GM23338 (cell line): Measurements from ENCODE around the gene TMEM94. TPM values are rescaled to one million over a fixed set of nuclear protein-coding genes. Genes with fewer than 3 reads are reported as not detected.

ENCODE experiments used
- ATAC-seq: fragments of 200-7000 bp; cut with Tn5 transposase; 3 replicates; pipeline ENCODE4 v1.9.1; 2020
- DNase-seq: peaks from one replicate; pipeline ENCODE4 v3.0.0-alpha.2; 2015; ENCODE audit warnings: low spot score
- H2AFZ ChIP-seq: fragments of 200-600 bp; sonication (generic); 2 replicates; pipeline ENCODE4 v1.8.0; 2016; ENCODE audit warnings: antibody characterized with exemption, mild to moderate bottlenecking, moderate library complexity
- H3F3A ChIP-seq: fragments of 200-600 bp; sonication (generic); replicated peaks from 2 replicates; pipeline ENCODE4 v1.8.0; 2017; ENCODE audit warnings: antibody characterized with exemption, mixed run types, low read depth
- H3K27ac ChIP-seq: fragments of 200-600 bp; sonication (generic); 2 replicates; pipeline ENCODE4 v1.6.1; 2016; ENCODE audit warnings: low read depth
- H3K27me3 ChIP-seq: fragments of 200-600 bp; sonication (generic); 2 replicates; pipeline ENCODE4 v1.8.0; 2016; ENCODE audit warnings: mild to moderate bottlenecking, mixed run types, moderate library complexity; ENCODE audit not compliant: insufficient read depth
- H3K36me3 ChIP-seq: fragments of 200-600 bp; sonication (generic); 2 replicates; pipeline ENCODE4 v1.8.0; 2016; ENCODE audit warnings: mild to moderate bottlenecking; ENCODE audit not compliant: insufficient read depth
- H3K4me1 ChIP-seq: fragments of 200-600 bp; sonication (generic); 2 replicates; pipeline ENCODE4 v1.8.0; 2016; ENCODE audit warnings: mild to moderate bottlenecking, moderate library complexity; ENCODE audit not compliant: insufficient read depth
- H3K4me2 ChIP-seq: fragments of 200-600 bp; sonication (generic); 2 replicates; pipeline ENCODE4 v1.7.1; 2017; ENCODE audit warnings: mixed run types
- H3K4me3 ChIP-seq: fragments of 200-600 bp; sonication (generic); 2 replicates; pipeline ENCODE4 v1.6.1; 2016; ENCODE audit warnings: mixed run types
- H3K79me2 ChIP-seq: fragments of 200-600 bp; sonication (generic); replicated peaks from 2 replicates; pipeline ENCODE4 v1.8.0; 2017; ENCODE audit warnings: mild to moderate bottlenecking; ENCODE audit not compliant: insufficient read depth
- H3K9me2 ChIP-seq: fragments of 200-600 bp; sonication (generic); 2 replicates; pipeline ENCODE4 v1.8.0; 2017; ENCODE audit not compliant: insufficient read depth
- H4K20me1 ChIP-seq: fragments of 200-600 bp; sonication (generic); replicated peaks from 2 replicates; pipeline ENCODE4 v1.8.0; 2017; ENCODE audit warnings: mild to moderate bottlenecking; ENCODE audit not compliant: insufficient read depth
- H3K27ac Mint-ChIP-seq: 2 replicates; pipeline ENCODE4 v1.8.0; 2020; ENCODE audit warnings: inconsistent platforms, mild to moderate bottlenecking, moderate library complexity, mixed read lengths
- H3K27me3 Mint-ChIP-seq: 3 replicates; pipeline ENCODE4 v1.8.0; 2022; ENCODE audit warnings: low read depth, mild to moderate bottlenecking, moderate library complexity, mixed read lengths, inconsistent platforms; ENCODE audit not compliant: insufficient read depth, poor library complexity
- H3K36me3 Mint-ChIP-seq: 3 replicates; pipeline ENCODE4 v1.8.0; 2021; ENCODE audit warnings: low read depth, mild to moderate bottlenecking, inconsistent platforms, moderate library complexity, mixed read lengths
- H3K4me1 Mint-ChIP-seq: 3 replicates; pipeline ENCODE4 v1.8.0; 2020; ENCODE audit warnings: mild to moderate bottlenecking, inconsistent platforms, mixed read lengths
- H3K4me3 Mint-ChIP-seq: 3 replicates; pipeline ENCODE4 v1.8.0; 2021; ENCODE audit warnings: moderate library complexity, mild to moderate bottlenecking, inconsistent platforms, mixed read lengths
- H3K9me3 Mint-ChIP-seq: 3 replicates; pipeline ENCODE4 v1.8.0; 2020; ENCODE audit warnings: moderate library complexity, mild to moderate bottlenecking, inconsistent platforms, mixed read lengths
- CREB1 ChIP-seq: fragments of 250-450 bp; sonication (Bioruptor Pico); IDR thresholded peaks from 2 replicates; pipeline ENCODE4 v1.5.0; 2020; ENCODE audit warnings: low read depth, mild to moderate bottlenecking, moderate library complexity
- ETS1 ChIP-seq: IDR thresholded peaks from 2 replicates; pipeline ENCODE4 v1.6.1; 2016; ENCODE audit warnings: antibody characterized with exemption
- EZH2 ChIP-seq: fragments of 200-600 bp; sonication (generic); IDR thresholded peaks from one replicate; pipeline ENCODE4 v1.8.0; 2017; ENCODE audit warnings: antibody characterized with exemption, mild to moderate bottlenecking, low read depth; ENCODE audit not compliant: unreplicated experiment
- EZH2phosphoT487 ChIP-seq: fragments of 200-600 bp; sonication (generic); IDR thresholded peaks from one replicate; pipeline ENCODE4 v1.8.1; 2018; ENCODE audit warnings: antibody characterized with exemption; ENCODE audit not compliant: unreplicated experiment
- JUNB ChIP-seq: IDR thresholded peaks from one replicate; pipeline ENCODE4 v1.6.1; 2016; ENCODE audit warnings: antibody characterized with exemption; ENCODE audit not compliant: unreplicated experiment
- NANOG ChIP-seq: IDR thresholded peaks from 2 replicates; pipeline ENCODE4 v1.6.1; 2016; ENCODE audit warnings: antibody characterized with exemption, borderline replicate concordance
- POLR2AphosphoS5 ChIP-seq: IDR thresholded peaks from 2 replicates; pipeline ENCODE4 v1.6.1; 2016; ENCODE audit warnings: antibody characterized with exemption, low read depth
- STAT1 ChIP-seq: IDR thresholded peaks from one replicate; pipeline ENCODE4 v1.6.1; 2016; ENCODE audit warnings: antibody characterized with exemption; ENCODE audit not compliant: unreplicated experiment
- ZNF114 ChIP-seq: fragments of 250-450 bp; sonication (Bioruptor Pico); IDR thresholded peaks from 2 replicates; pipeline ENCODE4 v1.5.0; 2020; ENCODE audit warnings: mild to moderate bottlenecking, moderate library complexity
- ZNF331 ChIP-seq: fragments of 250-450 bp; sonication (Bioruptor Pico); IDR thresholded peaks from 2 replicates; pipeline ENCODE4 v1.5.0; 2020; ENCODE audit warnings: low read depth, mild to moderate bottlenecking, moderate library complexity
- ZNF462 ChIP-seq: fragments of 250-450 bp; sonication (Bioruptor Pico); IDR thresholded peaks from 2 replicates; pipeline ENCODE4 v1.5.0; 2020; ENCODE audit warnings: mild to moderate bottlenecking, moderate library complexity
- polyA plus RNA-seq: library from polyadenylated mRNA; unstranded; fragments of >200 nt; fragmentation: Nextera tagmentation; extraction: Ambion mirVana; gene quantifications from 2 replicates; pipeline ENCODE4 v1.2.1, GENCODE V29; 2016
- total RNA-seq: library from RNA; depleted of rRNA; stranded (reverse); fragments of >200 nt; shearing (Covaris generic); gene quantifications from 2 replicates; pipeline ENCODE4 v1.2.3, GENCODE V29; 2014
- TF ChIP-seq, protein P1 (sequence below), 2 experiments: fragments of 200-600 bp in 1 of 2; sonication (generic) in 1 of 2; conservative IDR thresholded peaks; 2 replicates each; pipeline versions ENCODE4 v1.5.1 to v1.6.1; 2016 to 2017; ENCODE audit warnings: antibody characterized with exemption in 2 of 2, low read depth in 2 of 2, mild to moderate bottlenecking in 2 of 2, moderate library complexity in 1 of 2
- TF ChIP-seq, protein P2 (sequence below): IDR thresholded peaks from one replicate; pipeline ENCODE4 v1.6.1; 2018; ENCODE audit warnings: antibody characterized with exemption; ENCODE audit not compliant: unreplicated experiment

Gene TMEM94
- total and polyA plus RNA-seq, 2 experiments from 2014 or later = 24.0 to 66.0 TPM

DNA sequence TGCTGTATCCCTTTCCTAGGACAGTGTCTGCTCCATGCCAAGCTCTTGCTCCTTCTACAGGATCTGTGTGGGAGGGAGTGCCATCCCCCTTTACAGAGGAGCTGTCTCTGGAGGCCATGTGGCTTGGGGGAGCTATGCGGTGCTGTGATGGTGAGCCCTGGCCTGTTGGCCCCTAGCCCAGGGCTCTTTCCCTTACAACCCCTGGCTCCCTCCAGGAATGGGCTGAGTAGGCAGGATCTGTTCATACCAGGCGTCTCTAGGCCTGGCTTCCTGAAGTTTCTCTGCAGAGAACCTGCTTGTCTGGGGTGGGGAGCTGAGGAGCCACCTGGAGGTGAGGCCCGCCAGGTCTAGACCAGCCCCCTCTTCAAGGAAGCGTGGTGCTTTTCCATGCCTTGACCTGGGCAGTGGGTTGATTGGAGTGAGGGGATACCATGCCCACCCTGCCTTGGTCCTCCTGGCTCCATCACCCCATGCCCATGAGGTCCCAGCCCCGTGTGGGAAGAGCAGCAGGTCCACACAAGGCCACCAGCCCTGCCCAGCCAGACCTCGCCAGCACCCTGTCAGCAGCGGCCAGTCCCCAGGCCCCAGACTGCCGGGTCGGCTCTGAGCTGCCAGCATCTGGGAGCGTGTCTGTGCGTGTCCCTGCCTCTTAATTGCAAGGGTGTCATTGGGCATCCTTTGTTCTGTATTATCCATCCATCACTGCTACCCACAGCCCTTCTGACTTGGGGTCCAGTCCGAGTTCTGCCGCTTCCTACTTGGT is 83.7 kb downstream of the TMEM94 start:
- Histone ChIP-seq H4K20me1 (peaks cover 3% of the 10 kb centered on the region; the same call in 1 of the 2 replicates), H3K9me2 (no peaks in the 10 kb centered on the region), H3K36me3 (no peaks in the 10 kb centered on the region), H3K27ac (no peak overlapping the region), H3K4me2 (no peak overlapping the region), H3K4me1 (no peaks in the 10 kb centered on the region), H2AFZ (no peak overlapping the region), H3K27me3 (no peaks in the 10 kb centered on the region), H3F3A (no peaks in the 10 kb centered on the region), H3K79me2 (no peaks in the 10 kb centered on the region), H3K4me3 (no peak overlapping the region)
- TF ChIP-seq ZNF331 (CRISPR knock-in tag) = no peak
- no peak for TF ChIP-seq ETS1
- TF ChIP-seq, protein P1, sequence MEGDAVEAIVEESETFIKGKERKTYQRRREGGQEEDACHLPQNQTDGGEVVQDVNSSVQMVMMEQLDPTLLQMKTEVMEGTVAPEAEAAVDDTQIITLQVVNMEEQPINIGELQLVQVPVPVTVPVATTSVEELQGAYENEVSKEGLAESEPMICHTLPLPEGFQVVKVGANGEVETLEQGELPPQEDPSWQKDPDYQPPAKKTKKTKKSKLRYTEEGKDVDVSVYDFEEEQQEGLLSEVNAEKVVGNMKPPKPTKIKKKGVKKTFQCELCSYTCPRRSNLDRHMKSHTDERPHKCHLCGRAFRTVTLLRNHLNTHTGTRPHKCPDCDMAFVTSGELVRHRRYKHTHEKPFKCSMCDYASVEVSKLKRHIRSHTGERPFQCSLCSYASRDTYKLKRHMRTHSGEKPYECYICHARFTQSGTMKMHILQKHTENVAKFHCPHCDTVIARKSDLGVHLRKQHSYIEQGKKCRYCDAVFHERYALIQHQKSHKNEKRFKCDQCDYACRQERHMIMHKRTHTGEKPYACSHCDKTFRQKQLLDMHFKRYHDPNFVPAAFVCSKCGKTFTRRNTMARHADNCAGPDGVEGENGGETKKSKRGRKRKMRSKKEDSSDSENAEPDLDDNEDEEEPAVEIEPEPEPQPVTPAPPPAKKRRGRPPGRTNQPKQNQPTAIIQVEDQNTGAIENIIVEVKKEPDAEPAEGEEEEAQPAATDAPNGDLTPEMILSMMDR (conservative IDR thresholded peaks at IDR 0.05; ENCODE audit: low read depth in 2 of 2) = no peak
- no peak for TF ChIP-seq POLR2AphosphoS5
- no peak for TF ChIP-seq NANOG
- no peak for TF ChIP-seq ZNF114 (CRISPR knock-in tag)
- no peak for TF ChIP-seq EZH2phosphoT487
- TF ChIP-seq JUNB = no peak
- no peak for TF ChIP-seq STAT1
- no peak for TF ChIP-seq EZH2
- no peak for TF ChIP-seq ZNF462 (CRISPR knock-in tag)
- TF ChIP-seq, protein P2, sequence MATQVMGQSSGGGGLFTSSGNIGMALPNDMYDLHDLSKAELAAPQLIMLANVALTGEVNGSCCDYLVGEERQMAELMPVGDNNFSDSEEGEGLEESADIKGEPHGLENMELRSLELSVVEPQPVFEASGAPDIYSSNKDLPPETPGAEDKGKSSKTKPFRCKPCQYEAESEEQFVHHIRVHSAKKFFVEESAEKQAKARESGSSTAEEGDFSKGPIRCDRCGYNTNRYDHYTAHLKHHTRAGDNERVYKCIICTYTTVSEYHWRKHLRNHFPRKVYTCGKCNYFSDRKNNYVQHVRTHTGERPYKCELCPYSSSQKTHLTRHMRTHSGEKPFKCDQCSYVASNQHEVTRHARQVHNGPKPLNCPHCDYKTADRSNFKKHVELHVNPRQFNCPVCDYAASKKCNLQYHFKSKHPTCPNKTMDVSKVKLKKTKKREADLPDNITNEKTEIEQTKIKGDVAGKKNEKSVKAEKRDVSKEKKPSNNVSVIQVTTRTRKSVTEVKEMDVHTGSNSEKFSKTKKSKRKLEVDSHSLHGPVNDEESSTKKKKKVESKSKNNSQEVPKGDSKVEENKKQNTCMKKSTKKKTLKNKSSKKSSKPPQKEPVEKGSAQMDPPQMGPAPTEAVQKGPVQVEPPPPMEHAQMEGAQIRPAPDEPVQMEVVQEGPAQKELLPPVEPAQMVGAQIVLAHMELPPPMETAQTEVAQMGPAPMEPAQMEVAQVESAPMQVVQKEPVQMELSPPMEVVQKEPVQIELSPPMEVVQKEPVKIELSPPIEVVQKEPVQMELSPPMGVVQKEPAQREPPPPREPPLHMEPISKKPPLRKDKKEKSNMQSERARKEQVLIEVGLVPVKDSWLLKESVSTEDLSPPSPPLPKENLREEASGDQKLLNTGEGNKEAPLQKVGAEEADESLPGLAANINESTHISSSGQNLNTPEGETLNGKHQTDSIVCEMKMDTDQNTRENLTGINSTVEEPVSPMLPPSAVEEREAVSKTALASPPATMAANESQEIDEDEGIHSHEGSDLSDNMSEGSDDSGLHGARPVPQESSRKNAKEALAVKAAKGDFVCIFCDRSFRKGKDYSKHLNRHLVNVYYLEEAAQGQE = no peak
- no peak for TF ChIP-seq CREB1
- H3K9me3 Mint-ChIP-seq = no peaks in the 10 kb centered on the region
- DNase-seq (no peak), ATAC-seq (no peak)
- H3K36me3 Mint-ChIP-seq = no peaks in the 10 kb centered on the region
- no peak overlapping the region for H3K4me3 Mint-ChIP-seq
- peaks cover 21% of the 10 kb centered on the region; the same call in 2 of the 3 replicates for H3K4me1 Mint-ChIP-seq
- H3K27ac Mint-ChIP-seq = no peak overlapping the region; the same call in 1 of the 2 replicates
- peaks cover 7% of the 10 kb centered on the region for H3K27me3 Mint-ChIP-seq
